GM18520 (cell line): ENCODE data around the gene DOP1A.
A peak's percentile ranks its signal among the peaks of the same experiment; 100 is the strongest.
"Not testable (repeated sequence)": the region's sequence is repeated elsewhere in the genome, so short reads cannot be mapped to it uniquely, and the experiment has no call there.

ENCODE experiments used
- ATAC-seq: cut with Tn5 transposase; IDR thresholded peaks from one replicate; pipeline ENCODE4 v1.9.1; 2021; ENCODE audit not compliant: unreplicated experiment

Gene DOP1A

DNA sequence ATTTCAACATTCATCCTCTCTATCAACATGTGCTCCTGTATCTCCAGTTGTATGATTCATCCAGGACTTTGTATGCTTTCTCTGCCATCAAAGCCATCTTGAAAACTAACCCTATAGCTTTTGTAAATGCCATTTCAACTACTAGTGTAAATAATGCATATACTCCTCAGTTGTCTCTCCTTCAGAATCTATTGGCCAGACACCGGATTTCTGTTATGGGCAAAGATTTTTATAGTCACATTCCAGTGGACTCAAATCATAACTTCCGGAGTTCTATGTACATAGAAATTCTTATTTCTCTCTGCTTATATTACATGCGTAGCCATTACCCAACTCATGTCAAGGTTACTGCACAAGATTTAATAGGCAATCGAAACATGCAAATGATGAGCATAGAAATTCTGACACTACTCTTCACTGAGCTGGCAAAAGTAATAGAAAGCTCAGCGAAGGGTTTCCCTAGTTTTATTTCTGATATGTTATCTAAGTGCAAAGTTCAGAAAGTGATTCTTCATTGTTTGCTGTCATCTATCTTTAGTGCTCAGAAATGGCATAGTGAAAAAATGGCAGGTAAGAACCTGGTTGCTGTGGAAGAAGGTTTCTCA is 70.7 kb downstream of the DOP1A start:
- no peak for ATAC-seq

DNA sequence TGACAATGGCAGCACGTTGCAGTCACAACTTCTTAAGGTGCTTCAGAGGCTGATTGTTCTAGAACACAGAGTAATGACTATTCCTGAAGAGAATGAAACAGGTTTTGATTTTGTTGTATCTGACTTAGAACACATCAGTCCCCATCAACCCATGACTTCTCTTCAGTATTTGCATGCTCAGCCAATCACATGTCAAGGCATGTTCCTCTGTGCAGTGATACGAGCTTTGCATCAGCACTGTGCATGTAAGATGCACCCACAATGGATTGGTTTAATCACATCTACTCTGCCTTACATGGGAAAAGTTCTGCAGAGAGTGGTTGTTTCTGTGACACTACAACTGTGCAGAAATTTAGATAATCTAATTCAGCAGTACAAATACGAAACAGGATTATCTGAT is 71.3 kb downstream of the DOP1A start:
- no peak for ATAC-seq

DNA sequence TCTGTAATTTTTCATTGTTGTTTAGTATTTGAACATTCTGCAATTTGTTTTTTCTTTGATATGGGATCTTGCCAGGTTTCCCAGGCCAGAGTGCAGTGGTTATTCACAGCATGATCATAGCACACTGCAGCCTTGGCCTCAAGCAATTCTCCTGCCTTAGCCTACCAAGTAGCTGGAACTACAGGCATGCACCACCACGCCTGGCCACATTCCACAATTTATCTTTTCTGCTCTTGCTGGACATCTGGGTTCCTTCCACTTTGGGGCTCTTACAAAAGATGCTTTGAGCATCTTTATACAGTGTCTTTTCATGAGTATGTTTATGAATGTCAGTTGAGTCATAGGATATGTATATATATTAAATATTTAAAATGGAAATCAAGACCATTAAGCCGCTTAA is 83.6 kb downstream of the DOP1A start:
- no peak for ATAC-seq

DNA sequence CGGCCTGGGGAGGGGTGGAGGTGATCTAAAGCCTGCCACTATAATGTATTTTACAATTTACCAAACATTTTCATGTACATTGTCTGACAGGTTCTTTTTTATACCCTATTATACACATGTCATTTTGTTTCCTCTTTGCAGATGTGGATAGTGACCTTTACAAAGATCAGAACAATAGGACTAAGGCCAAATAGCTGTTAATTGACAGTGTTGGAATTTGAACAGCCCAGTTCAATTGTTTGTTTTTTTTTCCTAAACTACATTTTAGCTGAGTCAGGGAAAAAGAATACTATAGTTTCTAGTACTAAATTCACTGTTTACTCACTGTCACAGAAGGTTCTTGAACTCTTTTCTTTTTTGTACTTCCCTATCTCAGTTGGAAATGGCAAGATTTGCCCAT is 85.4 kb downstream of the DOP1A start:
- ATAC-seq: no peak

DNA sequence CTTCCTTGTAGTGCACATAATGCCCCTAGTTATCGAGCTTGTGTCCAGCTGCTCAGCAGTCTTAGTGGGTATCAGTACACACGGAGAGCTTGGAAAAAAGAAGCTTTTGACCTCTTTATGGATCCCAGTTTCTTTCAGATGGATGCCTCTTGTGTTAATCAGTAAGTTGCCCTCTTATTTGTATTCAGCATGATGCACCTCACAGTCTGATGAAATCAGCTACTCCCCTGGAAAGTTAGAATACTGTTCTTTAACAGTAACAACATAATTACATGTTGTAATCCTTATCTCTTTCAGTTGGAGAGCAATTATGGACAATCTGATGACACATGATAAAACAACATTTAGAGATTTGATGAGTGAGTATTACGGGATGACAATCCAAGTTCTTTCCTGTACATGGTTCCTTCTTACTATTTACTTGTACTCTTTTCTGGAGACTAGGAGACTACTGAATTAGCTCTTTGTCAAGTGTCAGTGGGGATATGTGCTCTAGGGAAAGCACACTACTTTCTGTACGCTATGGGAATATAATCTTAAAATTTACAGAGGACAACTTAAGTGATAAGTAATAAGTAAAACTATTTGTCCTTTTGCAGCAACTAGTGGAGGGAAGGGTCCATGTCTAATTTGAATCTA is 86.5 kb downstream of the DOP1A start:
- no peak for ATAC-seq

DNA sequence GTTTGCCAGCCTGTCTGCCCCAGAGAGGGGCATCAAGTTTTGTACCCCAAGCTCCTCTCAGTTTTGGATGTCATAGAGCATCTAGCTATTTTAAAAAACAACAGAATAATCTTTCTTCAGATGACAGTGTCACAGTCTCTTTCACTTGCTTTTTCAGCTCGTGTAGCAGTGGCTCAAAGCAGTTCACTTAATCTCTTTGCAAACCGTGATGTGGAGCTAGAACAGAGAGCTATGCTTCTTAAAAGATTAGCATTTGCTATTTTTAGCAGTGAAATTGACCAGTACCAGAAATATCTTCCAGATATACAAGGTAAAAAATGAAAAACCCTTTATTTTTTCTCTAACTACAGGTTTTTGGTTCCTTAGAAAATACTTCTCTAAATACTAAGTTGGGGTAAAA is 88.3 kb downstream of the DOP1A start:
- no peak for ATAC-seq

DNA sequence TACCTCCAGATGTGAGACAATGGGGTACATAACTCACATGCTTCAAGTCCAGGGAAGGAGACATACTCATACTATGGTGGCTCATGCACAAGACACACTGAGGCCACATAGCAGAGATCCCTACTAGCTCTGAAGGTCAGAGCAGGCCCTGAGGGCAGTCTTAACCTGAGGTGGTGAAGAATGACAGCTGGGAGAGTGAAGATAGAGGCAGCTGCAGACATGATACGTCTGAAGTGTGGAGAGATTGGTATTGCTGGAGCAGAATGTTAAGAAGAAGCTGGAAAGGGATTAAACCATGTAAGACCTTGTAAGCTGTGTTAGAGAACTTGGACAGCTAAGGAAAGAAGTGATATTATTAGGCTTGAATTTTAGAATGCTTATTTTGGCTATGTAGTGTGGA is 92.7 kb downstream of the DOP1A start:
- ATAC-seq: no peak

DNA sequence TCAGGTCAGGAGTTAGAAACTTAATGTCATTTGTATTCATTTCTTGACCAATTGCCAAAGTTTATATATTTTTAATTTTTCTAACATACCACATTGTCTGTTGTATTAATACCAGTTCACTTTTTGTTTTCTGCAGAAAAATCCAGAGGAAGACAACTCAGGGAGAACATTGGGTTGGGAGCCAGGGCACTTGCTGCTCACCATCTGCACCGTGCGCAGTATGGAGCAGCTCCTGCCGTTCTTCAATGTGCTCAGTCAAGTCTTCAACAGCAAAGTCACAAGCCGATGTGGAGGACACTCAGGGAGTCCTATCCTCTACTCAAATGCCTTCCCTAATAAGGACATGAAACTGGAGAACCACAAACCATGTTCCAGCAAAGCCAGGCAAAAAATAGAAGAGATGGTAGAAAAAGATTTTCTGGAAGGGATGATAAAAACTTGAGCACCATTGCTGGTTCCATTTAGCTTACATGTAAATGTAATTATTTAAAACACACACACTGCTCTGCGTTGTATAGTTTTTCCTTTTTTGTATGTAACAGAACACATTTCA is 100.3 kb downstream of the DOP1A start:
- no peak for ATAC-seq

DNA sequence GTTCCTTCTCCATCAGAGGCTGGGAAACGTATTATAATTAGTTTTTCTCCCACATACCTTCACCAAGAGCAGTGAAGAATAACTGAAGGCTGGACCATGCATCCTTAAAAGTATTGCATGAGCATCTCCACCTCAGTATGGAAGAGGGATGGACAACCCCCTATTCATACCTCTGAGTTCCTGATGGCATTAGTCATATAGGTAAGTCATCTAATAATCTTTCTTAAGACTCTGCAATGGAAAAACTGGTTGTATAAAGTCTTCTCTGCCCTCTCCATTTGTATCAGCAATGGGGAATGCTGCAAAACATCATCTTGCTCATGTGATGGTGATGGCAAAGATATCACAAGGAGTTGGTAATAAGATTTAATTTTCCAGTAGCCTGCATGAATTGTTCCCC is 101.1 kb downstream of the DOP1A start:
- no peak for ATAC-seq

DNA sequence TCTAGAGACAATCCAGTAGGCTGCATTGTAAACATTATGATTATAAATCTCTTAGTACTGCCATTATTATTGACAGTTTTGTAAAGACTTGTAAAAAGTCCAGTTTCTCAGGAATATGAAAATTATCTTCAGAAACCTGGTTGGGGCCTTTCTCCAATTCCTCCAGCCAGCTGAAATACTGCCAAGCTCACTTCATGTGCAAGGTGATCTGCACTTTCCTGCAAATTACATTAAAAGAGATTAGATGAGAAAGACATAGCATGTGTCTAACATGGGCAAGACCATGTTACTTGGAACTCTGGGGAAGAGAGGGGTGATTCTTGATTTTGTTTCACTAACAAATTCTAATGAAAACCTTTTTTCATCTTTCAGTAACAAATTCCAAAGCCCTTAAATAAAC is 101.6 kb downstream of the DOP1A start:
- no peak for ATAC-seq

DNA sequence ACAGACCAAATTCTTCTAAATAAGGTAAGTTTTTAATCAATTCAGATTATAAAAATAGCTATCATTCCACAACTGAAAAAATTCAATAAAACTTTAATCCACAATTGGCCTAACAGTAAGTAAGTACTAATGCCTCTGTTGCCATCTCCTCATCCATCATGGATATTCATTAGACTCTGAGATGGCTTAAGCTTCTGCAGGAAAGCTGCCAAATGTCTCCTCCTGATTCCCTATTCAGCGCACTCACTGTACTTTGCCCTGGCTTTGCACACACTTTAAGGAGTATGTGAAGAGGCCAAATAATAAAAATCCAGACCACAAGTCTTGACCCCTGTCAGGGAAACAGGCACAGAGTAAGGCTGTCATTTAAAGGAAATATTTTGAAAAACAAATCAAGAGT is 102.0 kb downstream of the DOP1A start:
- ATAC-seq: no peak

DNA sequence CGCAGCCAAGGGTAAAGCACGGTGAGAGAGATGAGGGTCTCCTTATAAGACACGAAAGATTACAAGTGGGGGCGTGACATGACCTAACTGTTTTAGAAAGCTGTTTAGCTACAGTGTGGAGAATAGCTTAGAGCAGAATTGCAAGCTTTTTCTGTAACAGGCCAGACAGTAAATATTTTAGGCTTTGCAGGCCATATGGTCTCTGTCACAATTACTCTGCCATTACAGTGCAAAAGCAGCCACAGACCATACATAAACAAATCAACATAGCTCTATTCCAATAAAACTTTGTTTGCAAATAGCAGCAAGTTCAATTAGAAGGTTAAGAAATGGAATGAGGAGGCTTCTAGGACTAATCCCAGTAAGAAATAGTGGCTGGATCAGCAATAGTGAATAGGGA is 108.8 kb downstream of the DOP1A start:
- no peak for ATAC-seq

DNA sequence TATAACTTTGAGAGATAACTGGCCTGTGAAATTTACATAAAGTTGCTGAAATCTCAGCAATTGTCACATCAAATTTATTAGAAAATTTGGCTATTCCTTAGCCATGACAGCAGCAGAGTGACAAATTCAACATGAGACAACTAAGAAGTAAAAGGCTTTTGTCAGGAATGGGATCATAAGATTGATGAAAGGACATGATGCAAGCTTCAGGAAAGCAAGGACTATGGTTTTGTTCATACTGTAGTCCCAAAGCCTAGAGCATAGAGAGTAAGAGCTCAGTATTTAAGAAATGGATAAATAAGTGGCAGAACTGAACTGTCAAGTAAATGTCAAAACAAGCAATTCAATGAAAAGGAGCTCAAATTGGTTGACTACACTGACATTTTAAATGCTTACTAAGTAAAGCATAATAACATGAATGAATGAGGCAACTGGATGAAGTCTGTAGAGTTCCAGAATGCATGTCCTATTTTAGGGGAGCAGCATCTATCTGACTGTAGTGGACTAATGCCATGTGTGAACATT is 113.0 kb downstream of the DOP1A start:
- ATAC-seq: no peak

DNA sequence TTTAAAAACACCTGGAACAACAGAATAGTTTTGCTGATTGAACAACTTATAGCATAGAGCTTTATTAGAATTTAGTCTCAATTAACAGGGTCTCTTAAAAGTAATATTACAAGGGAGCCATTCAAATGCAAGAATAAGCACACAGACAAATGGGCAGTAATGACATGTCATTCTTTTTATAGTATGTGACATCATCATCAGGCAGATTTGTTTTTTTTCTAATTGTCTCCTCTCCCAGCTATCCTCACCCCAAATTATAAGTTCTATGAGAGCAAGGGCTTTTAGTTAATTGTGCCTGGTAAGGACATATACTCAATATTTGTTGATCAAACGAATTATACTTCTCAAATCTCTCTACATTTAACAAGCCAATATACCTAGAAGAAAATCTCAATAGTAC is 114.6 kb downstream of the DOP1A start:
- ATAC-seq: no peak

DNA sequence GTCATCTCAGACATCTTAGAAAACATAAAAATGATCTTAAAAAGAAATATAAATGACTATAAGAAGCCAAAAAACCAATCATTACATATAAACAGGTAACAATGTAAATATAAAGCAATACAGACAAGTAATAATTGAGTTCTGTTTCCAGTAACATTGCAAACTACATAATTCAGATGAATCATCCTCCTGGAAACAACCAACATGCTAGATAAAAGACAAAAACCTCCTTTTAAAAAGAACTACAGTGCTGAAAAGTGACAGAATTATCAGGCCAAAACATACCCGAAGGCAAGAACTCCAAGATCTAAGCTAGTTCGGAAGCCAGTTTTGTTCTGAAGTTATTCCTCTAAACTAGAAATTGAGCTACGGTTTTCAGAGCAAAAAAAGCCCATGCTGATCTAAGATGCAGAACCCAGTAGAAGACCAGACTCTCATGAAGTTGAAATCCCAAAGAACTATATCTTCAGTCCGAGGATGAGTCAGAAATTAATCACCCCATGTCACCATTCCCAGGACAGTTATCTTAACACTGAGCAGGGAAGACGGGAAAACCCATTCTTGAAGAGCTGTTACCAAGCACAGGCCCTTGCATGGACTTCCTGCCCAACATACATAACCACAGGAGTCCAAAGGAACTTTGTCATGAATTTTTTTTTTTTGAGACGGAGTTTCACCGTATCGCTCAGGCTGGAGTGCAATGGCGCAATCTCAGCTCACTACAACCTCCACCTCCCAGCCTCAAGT is 115.8 kb downstream of the DOP1A start:
- no peak for ATAC-seq

DNA sequence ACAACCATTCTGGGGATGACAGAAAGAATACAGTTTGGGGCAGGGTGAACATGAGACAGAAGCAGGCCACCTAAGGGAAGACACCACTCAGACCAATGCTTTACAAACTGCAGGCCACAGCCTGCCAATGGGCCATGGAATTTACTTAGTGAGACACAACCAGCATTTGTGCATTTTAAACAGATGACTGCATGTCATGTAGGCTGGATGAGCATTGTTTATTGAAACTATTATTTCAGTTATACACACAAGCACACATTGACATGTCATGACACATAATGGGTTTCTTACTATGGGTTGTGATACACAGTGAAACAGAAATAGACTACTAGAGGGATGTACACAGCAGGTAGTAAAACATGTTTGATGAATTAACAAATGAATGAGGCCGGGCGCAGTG is 117.6 kb downstream of the DOP1A start:
- ATAC-seq: no peak

DNA sequence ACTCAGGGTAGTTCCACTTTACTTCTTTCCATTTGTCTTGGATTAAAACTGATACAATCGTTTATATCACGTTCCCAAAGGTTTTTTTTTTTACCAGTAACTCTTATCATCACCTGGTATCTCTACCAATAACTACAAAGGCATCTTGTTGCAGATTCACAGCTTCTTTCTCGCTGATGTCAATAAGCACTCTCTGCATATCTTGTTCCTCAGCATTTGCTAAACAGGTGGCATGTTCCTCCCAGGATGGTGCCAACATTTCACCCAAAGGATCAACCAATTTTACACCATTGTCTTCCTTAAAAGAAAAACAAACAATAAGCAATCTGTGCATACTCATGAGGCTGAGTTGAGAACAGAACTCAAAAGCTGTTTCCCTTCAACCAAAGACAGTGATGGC is 121.0 kb downstream of the DOP1A start:
- ATAC-seq: no peak

DNA sequence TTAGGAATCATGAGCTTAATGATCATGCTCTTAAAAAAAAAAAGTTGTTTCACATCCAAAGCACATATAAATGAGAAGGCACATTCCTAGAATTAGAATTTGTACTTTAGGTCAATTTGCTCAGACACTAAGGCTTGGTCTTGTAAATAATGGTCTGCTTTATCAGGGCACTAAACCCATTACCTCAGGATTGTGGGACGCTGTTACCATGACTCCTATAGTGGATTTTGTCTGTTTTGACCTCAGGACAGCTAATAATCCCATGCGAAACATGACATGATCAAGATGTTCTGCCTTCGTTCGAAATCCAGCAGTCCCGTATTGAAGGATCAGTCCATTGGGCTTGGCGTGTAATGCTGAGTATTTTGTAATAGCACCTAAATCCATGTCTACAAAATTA is 123.2 kb downstream of the DOP1A start:
- no peak for ATAC-seq

DNA sequence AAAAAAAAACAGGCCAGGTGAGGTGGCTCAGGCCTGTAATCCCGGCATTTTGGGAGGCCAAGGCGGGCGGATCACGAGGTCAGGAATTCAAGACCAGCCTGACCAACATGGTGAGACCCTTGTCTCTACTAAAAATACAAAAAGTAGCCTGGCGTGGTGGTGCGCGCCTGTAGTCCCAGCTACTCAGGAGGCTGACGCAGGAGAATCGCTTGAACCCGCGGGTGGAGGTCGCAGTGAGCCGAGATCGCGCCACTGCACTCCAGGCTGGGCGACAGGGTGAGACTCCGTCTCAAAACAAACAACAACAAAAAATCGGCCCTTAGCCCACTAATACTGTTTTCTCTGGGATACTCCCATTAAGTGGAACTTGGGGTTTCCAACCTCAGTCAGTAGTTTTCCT is 124.5 kb downstream of the DOP1A start:
- ATAC-seq: not testable (repeated sequence)

DNA sequence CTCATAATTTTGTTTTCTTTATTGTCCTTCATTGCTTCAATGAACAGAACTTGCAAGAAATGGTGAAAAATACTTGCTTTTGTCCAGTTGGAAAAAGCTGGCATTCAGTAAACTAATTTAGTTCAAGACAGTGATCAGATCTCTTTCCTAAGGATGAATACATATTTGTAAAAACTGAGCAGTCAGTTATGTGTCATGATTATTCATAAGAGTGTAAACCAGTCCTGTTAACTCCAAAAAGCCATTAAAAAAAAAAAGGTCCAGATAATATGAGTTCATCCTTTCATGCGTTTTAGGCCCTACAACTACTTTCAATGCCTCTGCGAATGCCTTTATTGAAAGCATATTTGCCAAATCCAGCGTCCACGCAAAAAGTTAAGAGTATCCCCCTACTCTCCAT is 125.0 kb downstream of the DOP1A start:
- ATAC-seq: no peak

DNA sequence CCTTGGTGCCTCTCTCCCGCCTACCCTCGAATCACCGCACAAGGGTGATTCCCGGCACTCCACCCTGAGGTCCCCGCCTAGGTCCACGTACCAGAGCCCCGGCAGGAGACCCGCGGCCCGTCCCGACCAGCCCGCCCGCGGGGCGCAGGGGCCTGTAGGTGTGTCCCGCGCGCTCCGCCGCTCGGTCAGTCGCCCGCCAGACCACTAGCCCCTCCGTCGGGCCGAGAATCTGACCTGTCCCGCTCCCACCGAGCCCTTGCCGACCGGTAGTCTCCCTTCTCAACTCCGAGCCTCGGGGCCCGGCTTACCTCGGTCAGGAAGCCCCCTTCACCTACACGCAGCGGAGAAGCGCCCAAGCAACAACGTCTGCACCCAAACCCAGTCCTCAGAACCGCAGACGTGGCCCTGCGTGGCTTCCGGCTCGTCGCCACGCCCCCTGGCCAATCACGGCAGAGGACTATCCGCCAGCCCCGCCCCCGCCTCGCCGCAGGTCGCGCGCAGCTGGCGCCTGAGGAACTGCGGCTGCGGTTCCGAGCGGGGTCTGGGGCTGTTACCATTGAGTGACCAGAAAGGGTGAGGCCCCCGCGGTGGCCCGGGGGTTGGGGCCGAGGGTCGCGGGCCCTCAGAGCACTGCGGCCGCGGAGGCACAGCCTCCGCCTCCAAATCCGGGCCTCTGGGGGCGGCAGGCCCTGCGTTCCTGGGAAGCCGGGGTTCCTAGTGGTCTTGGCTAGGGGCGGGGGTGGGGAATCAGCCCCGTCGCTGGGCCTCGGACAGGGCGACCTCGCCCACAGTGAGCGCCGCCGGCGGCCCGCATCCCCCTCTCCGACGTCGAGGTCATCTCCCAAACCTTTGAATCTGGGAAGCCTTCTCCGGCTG is 125.6 kb downstream of the DOP1A start, which contains the start of the genes PGM3 and RWDD2A:
Gene PGM3, minus strand, starts transcription at position 395 of the 876 bp plus-strand sequence. CDS start 2,253 bp downstream, outside the sequence.
Gene RWDD2A, plus strand, starts transcription at position 487 of the 876 bp plus-strand sequence. CDS start 1,095 bp downstream, outside the sequence.
- ATAC-seq: peak; percentile 98
